Pancreas (tissue), 10 donors: ENCODE data around the gene POLD1. TPM values are rescaled to one million over a fixed set of nuclear protein-coding genes. Genes with fewer than 3 reads are reported as not detected.

Experiments
- ATAC-seq, 4 donors: fragments of 200-7000 bp; cut with Tn5 transposase; one replicate each; pipeline versions ENCODE4 v1.8.0 to v1.9.1; 2020; ENCODE audit warnings: mild to moderate bottlenecking in 4 of 4, moderate library complexity in 4 of 4
- DNase-seq, 6 donors: peaks; one replicate each; pipeline ENCODE4 v3.0.0-alpha.2; 2020
- FAIRE-seq: peaks from 2 replicates; lab custom pipeline; 2012; peaks lifted over from hg19 to GRCh38; lab: Jason Lieb, UNC
- H3K27ac ChIP-seq, 4 donors: fragments of 200-600 bp; sonication (generic); 1 replicate in 3 of 4; 2 replicates in 1 of 4; pipeline versions ENCODE4 v1.5.0 to v1.8.0; 2020
- H3K27me3 ChIP-seq, 4 donors: fragments of 200-600 bp; one replicate each; pipeline ENCODE4 v1.8.0; 2021
- H3K36me3 ChIP-seq, 3 donors: fragments of 200-600 bp; sonication (generic) in 1 of 3; one replicate each; pipeline versions ENCODE4 v1.5.0 to v1.8.0; 2020 to 2021
- H3K4me1 ChIP-seq, 3 donors: fragments of 200-600 bp; one replicate each; pipeline ENCODE4 v1.8.0; 2021
- H3K4me3 ChIP-seq, 4 donors: fragments of 200-600 bp; sonication (generic) in 2 of 4; one replicate each; pipeline versions ENCODE4 v1.5.0 to v1.8.0; 2020 to 2021
- H3K9me3 ChIP-seq, 4 donors: fragments of 200-600 bp; one replicate each; pipeline ENCODE4 v1.8.0; 2021
- WGBS, 2 donors: extraction: QIAGEN DNeasy Blood & Tissue Kit; methylation state at CpG; one replicate each; pipeline ENCODE4 v1.1.7; 2013; 5-methylcytosine and 5-hydroxymethylcytosine counted together
- intact Hi-C, 3 donors: fragments of 100-400 bp; cut with DNase I; formaldehyde crosslinking; loops; one replicate each; pipeline versions ENCODE4 v1.11.1 to v1.14.2; 2022
- polyA plus RNA-seq, 2 donors: library from polyadenylated mRNA; stranded (reverse); fragments of 200-250 nt; gene quantifications; one replicate each; pipeline ENCODE4 v1.2.3, GENCODE V29; 2013
- total RNA-seq, 6 donors: library from RNA; stranded (reverse); fragmentation: NEBNext Ultra II Directional in 4 of 6; extraction: Animal tissue kit (Norgen Biotek cat#: 25700) in 4 of 6; gene quantifications; one replicate each; pipeline versions ENCODE4 v1.2.1 to v1.2.4, GENCODE V29; 2021 to 2023
- TF ChIP-seq, protein P1 (sequence below), 4 donors: fragments of 200-600 bp; sonication (generic) in 3 of 4; IDR thresholded peaks; one replicate each; pipeline versions ENCODE4 v1.5.0 to v1.8.0; 2021; ENCODE audit warnings: antibody characterized with exemption in 4 of 4
- donor health status: healthy with polysubstance abuse.
- donor health status: DM: no; HTN: no; CAD: no; lungs with moderate emphysema.
- donor health status: DM: no; HTN: no; CAD: no.
- donor health status: control.
- donor health status: control.
- donor health status: Bipolar disorder and iron deficiency.
- donor health status: DM: yes; HTN: yes; CAD: no.
- donor health status: DM: no; HTN: no; CAD: no.
- donor health status: DM: no; HTN: no; CAD: no.
- donor health status: DM: yes; HTN: yes; CAD: no.

Gene POLD1
- total and polyA plus RNA-seq, 8 donors = 9.5 to 45.5 (median 13.7) TPM

DNA sequence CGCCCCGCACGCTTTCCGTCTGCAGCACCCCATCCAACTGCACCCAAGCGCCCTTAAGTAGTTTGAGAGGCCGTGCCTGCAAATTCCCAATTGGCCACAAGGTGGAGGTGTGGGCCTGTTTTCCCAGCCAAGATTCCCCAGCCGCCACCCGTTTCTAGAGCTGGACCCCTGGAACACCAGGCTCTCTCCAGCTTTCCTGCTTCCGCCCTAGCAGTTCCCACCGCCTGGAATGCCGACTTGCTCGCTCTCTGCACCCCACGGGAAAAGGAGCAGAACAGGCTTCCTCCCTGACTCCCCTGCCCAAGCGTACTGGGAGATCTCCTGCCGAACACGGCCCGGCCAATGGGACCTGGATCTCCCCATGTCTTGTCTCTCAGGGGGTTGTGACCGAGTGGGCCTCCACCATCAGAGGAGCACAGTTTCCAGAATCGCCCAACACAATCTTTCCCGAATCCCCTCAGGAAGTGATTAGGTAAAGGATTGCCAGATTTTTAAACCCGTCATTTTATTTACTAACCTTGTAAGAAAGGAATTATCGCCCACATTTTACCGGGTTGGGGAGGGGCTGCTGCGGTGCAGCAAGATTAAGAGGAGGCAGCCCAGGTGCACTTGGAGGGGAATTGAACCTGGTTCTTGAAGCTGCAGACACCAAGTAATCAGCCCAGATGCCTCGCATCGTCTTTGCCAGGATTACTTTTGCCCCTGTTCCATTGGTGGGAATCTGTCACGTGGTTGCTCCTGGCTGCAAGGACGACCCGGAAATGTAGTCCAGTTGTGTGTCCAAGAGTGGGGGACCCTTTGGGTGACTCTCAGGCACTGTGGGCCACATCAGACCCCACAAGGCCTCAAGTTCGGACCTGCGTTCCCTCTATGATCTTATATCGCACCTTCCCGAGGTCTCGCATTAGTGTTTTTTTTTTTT, 15.2 kb upstream of the POLD1 start:
- Histone ChIP-seq H3K9me3 (no peaks in the 10 kb centered on the region), H3K4me1 (no peaks in the 10 kb centered on the region), H3K4me3 (peak overlapping the region; percentile 47 to 83 (median 68)), H3K27me3 (no peaks in the 10 kb centered on the region), H3K27ac (peak overlapping the region; percentile 24 to 74 (median 68)), H3K36me3 (no peaks in the 10 kb centered on the region)
- FAIRE-seq (no peak), ATAC-seq (peak; percentile 94 to 98 (median 96)), DNase-seq (peak; percentile 79 to 90 (median 88))
- intact Hi-C loops = no loop called here
- TF ChIP-seq, protein P1, sequence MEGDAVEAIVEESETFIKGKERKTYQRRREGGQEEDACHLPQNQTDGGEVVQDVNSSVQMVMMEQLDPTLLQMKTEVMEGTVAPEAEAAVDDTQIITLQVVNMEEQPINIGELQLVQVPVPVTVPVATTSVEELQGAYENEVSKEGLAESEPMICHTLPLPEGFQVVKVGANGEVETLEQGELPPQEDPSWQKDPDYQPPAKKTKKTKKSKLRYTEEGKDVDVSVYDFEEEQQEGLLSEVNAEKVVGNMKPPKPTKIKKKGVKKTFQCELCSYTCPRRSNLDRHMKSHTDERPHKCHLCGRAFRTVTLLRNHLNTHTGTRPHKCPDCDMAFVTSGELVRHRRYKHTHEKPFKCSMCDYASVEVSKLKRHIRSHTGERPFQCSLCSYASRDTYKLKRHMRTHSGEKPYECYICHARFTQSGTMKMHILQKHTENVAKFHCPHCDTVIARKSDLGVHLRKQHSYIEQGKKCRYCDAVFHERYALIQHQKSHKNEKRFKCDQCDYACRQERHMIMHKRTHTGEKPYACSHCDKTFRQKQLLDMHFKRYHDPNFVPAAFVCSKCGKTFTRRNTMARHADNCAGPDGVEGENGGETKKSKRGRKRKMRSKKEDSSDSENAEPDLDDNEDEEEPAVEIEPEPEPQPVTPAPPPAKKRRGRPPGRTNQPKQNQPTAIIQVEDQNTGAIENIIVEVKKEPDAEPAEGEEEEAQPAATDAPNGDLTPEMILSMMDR (IDR thresholded peaks at IDR 0.05) = peak; percentile 71 to 85 (median 78)
- 7 to 8% methylated on average over 34 of the region's 34 CpGs for WGBS, 2 donors

DNA sequence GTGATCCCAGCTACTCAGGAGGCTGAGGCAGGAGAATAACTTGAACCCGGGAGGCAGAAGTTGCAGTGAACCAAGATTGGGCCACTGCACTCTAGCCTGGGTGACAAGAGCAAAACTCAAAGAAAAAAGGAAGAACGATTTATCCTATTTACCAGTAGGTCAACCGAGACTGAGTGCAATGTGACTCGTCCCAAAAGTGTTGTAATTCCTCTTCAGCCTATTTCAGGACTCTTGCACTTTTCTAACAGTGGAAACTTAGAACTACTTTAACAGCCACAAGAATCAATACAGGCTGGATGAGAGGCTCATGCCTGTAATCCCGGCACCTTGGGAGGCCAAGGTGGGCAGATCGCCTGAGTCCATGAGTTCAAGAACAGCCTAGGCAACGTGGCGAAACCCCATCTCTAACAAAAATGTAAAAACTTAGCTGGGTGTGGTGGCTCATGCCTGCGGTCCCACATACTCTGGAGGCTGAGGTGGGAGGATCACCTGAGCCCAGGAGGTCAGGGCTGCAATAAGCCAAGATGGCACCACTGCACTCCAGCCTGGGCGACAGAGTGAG, 12.2 kb upstream of the POLD1 start:
- DNase-seq (no peak), ATAC-seq (no peak), FAIRE-seq (no peak)
- WGBS, 2 donors = 75 to 84% methylated on average over 10 of the region's 10 CpGs
- no peak overlapping the region for H3K4me3 ChIP-seq
- no peaks in the 10 kb centered on the region for H3K36me3 ChIP-seq
- no peaks in the 10 kb centered on the region for H3K27me3 ChIP-seq
- H3K4me1 ChIP-seq = no peaks in the 10 kb centered on the region
- TF ChIP-seq, protein P1 (IDR thresholded peaks at IDR 0.05) = no peak
- H3K9me3 ChIP-seq = no peaks in the 10 kb centered on the region
- H3K27ac ChIP-seq = no peak overlapping the region
- intact Hi-C loops = loop anchor here in 1 of 3 donors (5.0 kb wide), 1 partner anchor 85 kb away; no protein-coding TSS in a partner anchor

DNA sequence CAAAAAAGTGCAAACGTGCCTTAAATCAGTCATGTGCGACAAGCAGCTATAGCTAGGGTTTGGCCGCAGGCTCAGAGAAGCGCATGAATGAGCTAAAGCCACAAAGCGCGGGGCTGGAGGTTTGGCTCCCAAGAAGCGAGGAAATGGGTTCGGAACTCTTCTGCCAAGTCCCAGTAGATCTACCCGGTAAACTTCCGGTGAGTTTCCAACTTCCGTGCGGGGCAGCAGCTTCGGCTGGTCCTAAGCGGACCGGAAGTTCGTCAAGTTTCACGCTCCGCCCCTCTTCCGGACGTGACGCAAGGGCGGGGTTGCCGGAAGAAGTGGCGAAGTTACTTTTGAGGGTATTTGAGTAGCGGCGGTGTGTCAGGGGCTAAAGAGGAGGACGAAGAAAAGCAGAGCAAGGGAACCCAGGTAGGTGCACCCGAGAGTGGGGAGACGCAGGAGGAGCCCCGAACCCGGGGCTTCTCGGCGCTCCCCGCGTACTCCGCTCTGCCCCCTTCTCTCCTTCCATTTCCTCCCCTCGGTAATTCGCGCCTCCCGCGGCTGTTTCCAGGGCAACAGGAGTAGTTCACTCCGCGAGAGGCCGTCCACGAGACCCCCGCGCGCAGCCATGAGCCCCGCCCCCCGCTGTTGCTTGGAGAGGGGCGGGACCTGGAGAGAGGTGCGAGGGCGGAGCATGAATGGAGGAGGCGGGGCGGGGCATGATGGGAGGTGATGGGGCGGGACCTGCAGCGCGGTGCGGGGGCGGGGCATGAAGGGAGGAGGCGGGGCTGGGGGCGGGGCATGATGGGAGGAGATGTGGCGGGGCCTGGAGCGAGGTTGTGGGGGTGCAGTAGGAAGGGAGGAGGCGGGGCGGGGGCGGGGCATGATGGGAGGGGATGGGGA, 7.7 kb upstream of the POLD1 start, which contains the start of gene NR1H2:
NR1H2 (plus strand) TSS at position 292 of the 885 bp plus-strand sequence. CDS start 1,149 bp downstream, outside the sequence.
- Histone ChIP-seq H3K27ac (peak within 1 kb of the TSS; percentile 91 to 97 (median 94)), H3K4me3 (peak within 1 kb of the TSS; percentile 64 to 94 (median 86)), H3K4me1 (no peaks in the 10 kb centered on the region), H3K27me3 (no peaks in the 10 kb centered on the region), H3K9me3 (no peaks in the 10 kb centered on the region), H3K36me3 (peaks cover 6 to 39% (median 26%) of the 10 kb centered on the region in 3 donors)
- 1 to 3% methylated on average over 53 to 67 of the region's 67 CpGs for WGBS, 2 donors
- FAIRE-seq (no peak), DNase-seq (peak; percentile 93 to 97 (median 94)), ATAC-seq (peak; percentile 96 to 98 (median 96))
- TF ChIP-seq, protein P1 (IDR thresholded peaks at IDR 0.05) = no peak
- intact Hi-C loops = no loop called here

DNA sequence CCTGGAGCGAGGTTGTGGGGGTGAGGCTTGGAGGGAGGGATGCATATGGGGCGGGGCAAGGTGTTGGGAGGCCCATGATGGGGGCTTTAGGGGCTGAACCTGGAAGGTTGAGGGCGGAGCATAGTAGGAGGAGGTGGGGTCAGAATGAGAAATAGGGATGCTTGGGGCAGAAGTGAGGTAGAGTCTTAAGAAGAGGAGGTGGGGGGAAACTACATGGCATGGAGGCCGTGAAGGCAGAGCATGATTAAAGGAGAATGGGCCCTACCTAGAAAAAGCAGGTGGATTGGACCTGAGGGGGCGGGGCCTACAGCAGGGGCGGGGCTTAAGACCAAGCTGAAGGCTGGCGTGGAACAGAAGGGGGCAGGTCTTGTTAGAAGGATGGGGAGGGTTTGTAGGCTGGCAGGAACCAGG, 7.1 kb upstream of the POLD1 start:
- Histone ChIP-seq H3K27ac (no peak overlapping the region), H3K27me3 (no peaks in the 10 kb centered on the region), H3K4me1 (no peaks in the 10 kb centered on the region), H3K4me3 (peak overlapping the region in 2 of 4 donors; percentile 64 to 94), H3K9me3 (no peaks in the 10 kb centered on the region), H3K36me3 (peaks cover 6 to 46% (median 26%) of the 10 kb centered on the region in 3 donors)
- WGBS, 2 donors = 40 to 50% methylated on average over 7 of the region's 7 CpGs
- ATAC-seq (peak; percentile 4 to 29 (median 8)), FAIRE-seq (no peak), DNase-seq (peak in 4 of 6 donors; percentile 51 to 76 (median 59))
- TF ChIP-seq, protein P1 (IDR thresholded peaks at IDR 0.05) = no peak
- intact Hi-C loops = no loop called here
